ENCODE results near the gene CLIP3. TPM values are rescaled to one million over a fixed set of nuclear protein-coding genes. Genes with fewer than 3 reads are reported as not detected.

The CLIP3 gene
- total RNA-seq, 1 experiment from 2014 or later, result 1.5 TPM

GRCh38 chr19:36049080-36049698 is 16.5 kb upstream of the CLIP3 start:
- H3K4me1 ChIP-seq (ENCODE audit: control insufficient read depth in 1 of 2, insufficient read depth in 2 of 2, low read length in 2 of 2), result peaks cover 9 to 25% of the 10 kb centered on the region in 2 experiments; a peak in 3 of 4 replicates
- H2AFZ ChIP-seq (ENCODE audit: low read depth, low read length, poor library complexity, severe bottlenecking), result no peak overlapping the region
- no peaks in the 10 kb centered on the region for H3K36me3 ChIP-seq (ENCODE audit: control insufficient read depth in 1 of 2, insufficient read depth in 2 of 2, low read length in 2 of 2)
- no peaks in the 10 kb centered on the region for H3K79me2 ChIP-seq (ENCODE audit: insufficient read depth, low read length)
- no peak overlapping the region for H3K4me2 ChIP-seq (ENCODE audit: low read length)
- CTCF ChIA-PET, result no interaction called here
- POLR2A ChIA-PET, result no interaction called here
- H3K27ac ChIP-seq (ENCODE audit: low read depth, low read length), result no peak overlapping the region
- no peak for ATAC-seq
- H4K20me1 ChIP-seq (ENCODE audit: insufficient read depth), result no peaks in the 10 kb centered on the region
- intact Hi-C loops (cut with micrococcal nuclease), result no loop called here
- H3K9me2 ChIP-seq (ENCODE audit: insufficient read depth), result no peaks in the 10 kb centered on the region
- no peak for DNase-seq (ENCODE audit: low read depth, low spot score)
- H3K9me3 ChIP-seq (ENCODE audit: control insufficient read depth in 1 of 2, insufficient read depth in 1 of 2, low read depth in 1 of 2, low read length in 2 of 2), result no peaks in the 10 kb centered on the region
- no peak for TF ChIP-seq SIN3A (IDR thresholded peaks at IDR 0.05; ENCODE audit: low read depth)
- no peak for TF ChIP-seq MAX (IDR thresholded peaks at IDR 0.05)
- no peak for TF ChIP-seq FOSL1 (IDR thresholded peaks at IDR 0.05; ENCODE audit: low read depth)
- no peak for TF ChIP-seq POLR2A (IDR thresholded peaks at IDR 0.05; ENCODE audit: borderline replicate concordance, extremely low read depth, insufficient read depth, insufficient read length)
- no peak for TF ChIP-seq CBX3 (IDR thresholded peaks at IDR 0.05; ENCODE audit: low read depth)
- TF ChIP-seq JUND (IDR thresholded peaks at IDR 0.05), result no peak
- TF ChIP-seq ZNF274 (IDR thresholded peaks at IDR 0.05; ENCODE audit: low read depth, low read length), result no peak
- no peak for TF ChIP-seq REST (IDR thresholded peaks at IDR 0.05; ENCODE audit: low read depth)
- TF ChIP-seq ZBTB33 (IDR thresholded peaks at IDR 0.05; ENCODE audit: extremely low read depth, insufficient replicate concordance, low read length), result no peak
- TF ChIP-seq ATF3 (IDR thresholded peaks at IDR 0.05), result no peak
- no peak for TF ChIP-seq EZH2phosphoT487 (IDR thresholded peaks at IDR 0.05; ENCODE audit: borderline replicate concordance)
- no peak for TF ChIP-seq RAD21 (IDR thresholded peaks at IDR 0.05; ENCODE audit: low read depth)
- no peaks in the 10 kb centered on the region for H3K27me3 ChIP-seq (ENCODE audit: insufficient read depth, low read length)
- BruUV-seq (replicated peaks), result no TSS peak
- RAD21 ChIA-PET (ENCODE audit: low non-redundant PET in 1 of 2, low total read pairs in 2 of 2, uncharacterized antibody in 2 of 2, unreplicated experiment in 2 of 2), result no interaction called here
- no peak overlapping the region for H3K4me3 ChIP-seq (replicated peaks in 1 of 2; ENCODE audit: low read depth in 1 of 2, low read length in 2 of 2)
- no peak overlapping the region for H3K9ac ChIP-seq (ENCODE audit: low read length)

Measured in HCT116 (cell line).